Hepatocyte (in vitro differentiated cells): ENCODE results near the gene ZNF202.

ENCODE experiments used
- EZH2 ChIP-seq: fragments of 200-600 bp; sonication (generic); IDR thresholded peaks from 2 replicates; pipeline ENCODE4 v1.6.1; 2016; ENCODE audit warnings: antibody characterized with exemption, mild to moderate bottlenecking, borderline replicate concordance
- TF ChIP-seq, protein P1 (sequence below): fragments of 200-600 bp; sonication (generic); IDR thresholded peaks from 2 replicates; pipeline ENCODE4 v1.5.1; 2016; ENCODE audit warnings: antibody characterized with exemption, mild to moderate bottlenecking; ENCODE audit not compliant: poor library complexity

DNA sequence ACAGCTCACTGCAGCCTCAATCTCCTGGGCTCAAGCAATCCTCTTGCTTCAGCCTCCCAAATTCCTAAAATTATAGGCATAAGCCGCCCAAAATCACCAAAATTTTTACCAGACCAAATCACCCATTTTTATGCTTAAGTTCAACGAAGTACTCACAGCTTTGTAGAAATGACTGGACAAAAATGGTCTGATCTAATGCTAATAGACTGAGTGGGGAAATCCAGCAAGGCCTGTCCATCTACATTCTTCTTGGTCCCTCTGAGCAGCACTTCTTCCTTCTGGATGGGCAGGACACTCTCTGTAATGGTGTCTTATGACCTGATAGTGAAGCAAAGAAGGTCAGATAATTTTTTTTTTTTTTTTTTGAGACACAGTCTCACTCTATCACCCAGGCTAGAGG is 31.6 kb upstream of the ZNF202 start:
- TF ChIP-seq, protein P1, sequence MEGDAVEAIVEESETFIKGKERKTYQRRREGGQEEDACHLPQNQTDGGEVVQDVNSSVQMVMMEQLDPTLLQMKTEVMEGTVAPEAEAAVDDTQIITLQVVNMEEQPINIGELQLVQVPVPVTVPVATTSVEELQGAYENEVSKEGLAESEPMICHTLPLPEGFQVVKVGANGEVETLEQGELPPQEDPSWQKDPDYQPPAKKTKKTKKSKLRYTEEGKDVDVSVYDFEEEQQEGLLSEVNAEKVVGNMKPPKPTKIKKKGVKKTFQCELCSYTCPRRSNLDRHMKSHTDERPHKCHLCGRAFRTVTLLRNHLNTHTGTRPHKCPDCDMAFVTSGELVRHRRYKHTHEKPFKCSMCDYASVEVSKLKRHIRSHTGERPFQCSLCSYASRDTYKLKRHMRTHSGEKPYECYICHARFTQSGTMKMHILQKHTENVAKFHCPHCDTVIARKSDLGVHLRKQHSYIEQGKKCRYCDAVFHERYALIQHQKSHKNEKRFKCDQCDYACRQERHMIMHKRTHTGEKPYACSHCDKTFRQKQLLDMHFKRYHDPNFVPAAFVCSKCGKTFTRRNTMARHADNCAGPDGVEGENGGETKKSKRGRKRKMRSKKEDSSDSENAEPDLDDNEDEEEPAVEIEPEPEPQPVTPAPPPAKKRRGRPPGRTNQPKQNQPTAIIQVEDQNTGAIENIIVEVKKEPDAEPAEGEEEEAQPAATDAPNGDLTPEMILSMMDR = no peak
- TF ChIP-seq EZH2 = no peak
